Keratinocyte (primary cell): ENCODE measurements around the gene CLCA4. TPM values are rescaled to one million over a fixed set of nuclear protein-coding genes. Genes with fewer than 3 reads are reported as not detected.

Experiments
- DNase-seq: peaks from one replicate; pipeline ENCODE4 v3.0.0-alpha.2; 2011; ENCODE audit warnings: low read depth, missing footprints, low spot score
- FAIRE-seq: peaks from 2 replicates; lab custom pipeline; 2011; peaks lifted over from hg19 to GRCh38; lab: Jason Lieb, UNC
- H2AFZ ChIP-seq: 2 replicates; pipeline ENCODE4 v1.6.0; 2012; ENCODE audit warnings: low read length, control low read depth, inconsistent platforms; ENCODE audit not compliant: control insufficient read depth
- H3K27ac ChIP-seq: 2 replicates; pipeline ENCODE4 v1.5.1; 2011; ENCODE audit warnings: low read length; ENCODE audit not compliant: control insufficient read depth, insufficient read depth
- H3K27me3 ChIP-seq: 3 replicates; pipeline ENCODE4 v1.6.0; 2011; ENCODE audit warnings: low read length; ENCODE audit not compliant: control insufficient read depth, insufficient read depth; ENCODE audit errors: extremely low read depth
- H3K36me3 ChIP-seq, 2 experiments: 2 replicates in 1 of 2; 3 replicates in 1 of 2; pipeline ENCODE4 v1.5.1; 2011; ENCODE audit warnings: low read length in 2 of 2, mild to moderate bottlenecking in 1 of 2; ENCODE audit not compliant: control insufficient read depth in 2 of 2, insufficient read depth in 2 of 2; ENCODE audit errors: extremely low read depth in 1 of 2
- H3K4me1 ChIP-seq: 3 replicates; pipeline ENCODE4 v1.5.1; 2011; ENCODE audit warnings: low read length; ENCODE audit not compliant: control insufficient read depth, insufficient read depth; ENCODE audit errors: extremely low read depth
- H3K4me2 ChIP-seq: 3 replicates; pipeline ENCODE4 v1.6.0; 2011; ENCODE audit warnings: low read depth, low read length; ENCODE audit not compliant: control insufficient read depth, insufficient read depth; ENCODE audit errors: extremely low read depth
- H3K4me3 ChIP-seq, 3 experiments: fragments of 200-600 bp in 1 of 3; sonication (generic) in 1 of 3; 2 replicates in 2 of 3; 3 replicates in 1 of 3; pipeline ENCODE4 v1.5.1; 2011 to 2016; ENCODE audit warnings: low read length in 3 of 3, mild to moderate bottlenecking in 3 of 3, control low read depth in 2 of 3, inconsistent platforms in 1 of 3, low read depth in 1 of 3, mixed read lengths in 1 of 3, mixed run types in 1 of 3, moderate library complexity in 1 of 3; ENCODE audit not compliant: control insufficient read depth in 2 of 3, insufficient read depth in 2 of 3; ENCODE audit errors: extremely low read depth in 1 of 3
- H3K79me2 ChIP-seq: 2 replicates; pipeline ENCODE4 v1.6.0; 2012; ENCODE audit warnings: low read length; ENCODE audit not compliant: control insufficient read depth, insufficient read depth
- H3K9ac ChIP-seq: 3 replicates; pipeline ENCODE4 v1.6.0; 2011; ENCODE audit warnings: low read length; ENCODE audit not compliant: control insufficient read depth, insufficient read depth; ENCODE audit errors: extremely low read depth
- H3K9me1 ChIP-seq: 3 replicates; pipeline ENCODE4 v1.6.0; 2011; ENCODE audit warnings: low read length; ENCODE audit not compliant: control insufficient read depth, insufficient read depth; ENCODE audit errors: extremely low read depth
- H3K9me3 ChIP-seq: 2 replicates; pipeline ENCODE4 v1.5.1; 2012; ENCODE audit warnings: low read depth, low read length; ENCODE audit not compliant: control insufficient read depth
- H4K20me1 ChIP-seq: 3 replicates; pipeline ENCODE4 v1.6.0; 2011; ENCODE audit warnings: low read length; ENCODE audit not compliant: control insufficient read depth, insufficient read depth; ENCODE audit errors: extremely low read depth
- CTCF ChIP-seq, 3 experiments: IDR thresholded peaks in 1 of 3; conservative IDR thresholded peaks in 1 of 3; optimal IDR thresholded peaks in 1 of 3; 2 replicates in 2 of 3; 3 replicates in 1 of 3; pipeline versions ENCODE3 to v1.5.1; 2011; ENCODE audit warnings: low read length in 3 of 3, mild to moderate bottlenecking in 3 of 3, moderate library complexity in 2 of 3, control low read depth in 1 of 3, inconsistent platforms in 1 of 3; ENCODE audit not compliant: insufficient read depth in 2 of 3; ENCODE audit errors: extremely low read depth in 1 of 3
- EZH2 ChIP-seq: IDR thresholded peaks from one replicate; pipeline ENCODE4 v1.6.1; 2012; ENCODE audit warnings: inconsistent platforms, mild to moderate bottlenecking, low read length, moderate library complexity
- dilution Hi-C: fragments of 300-500 bp; cut with MboI; formaldehyde crosslinking; loops from one replicate; pipeline ENCODE4 v1.7.0; 2020; ENCODE audit warnings: low sequenced_read_pairs; ENCODE audit not compliant: extremely low pct_ligation_motif_present
- polyA plus RNA-seq, 5 experiments: library from polyadenylated mRNA; depleted of rRNA in 3 of 5; stranded (reverse) in 3 of 5; stranded (forward) in 1 of 5; unstranded in 1 of 5; fragments of >200 nt; gene quantifications; 1 replicate in 1 of 5; 2 replicates in 3 of 5; 3 replicates in 1 of 5; pipeline versions ENCODE4 v1.2.1 to v1.2.3, GENCODE V29; 2011 to 2012; ENCODE audit warnings: missing spikeins in 2 of 5, low read depth in 1 of 5, low replicate concordance in 1 of 5

CLCA4 gene
- polyA plus RNA-seq, 1 donor (not counting 4 experiments of a cell fraction or from before 2014, with no cell fraction given) = 1.5 TPM

GRCh38 chr1:86515597-86515996 lies 31.3 kb upstream of the CLCA4 start:
- FAIRE-seq = peak; percentile 39
- no peak overlapping the region for H3K4me3 ChIP-seq
- dilution Hi-C loops = loop anchor here (25.0 kb wide), 1 partner anchor 172 kb away; no protein-coding TSS in a partner anchor
- no peaks in the 10 kb centered on the region for H3K27me3 ChIP-seq
- H2AFZ ChIP-seq = no peak overlapping the region
- TF ChIP-seq CTCF (optimal IDR thresholded peaks at IDR 0.05 in 1 of 3, IDR thresholded peaks at IDR 0.05 in 1 of 3, conservative IDR thresholded peaks at IDR 0.05 in 1 of 3; ENCODE audit: extremely low read depth in 1 of 3, insufficient read depth in 2 of 3, low read length in 3 of 3) (peak; percentile 57 to 84 (median 60)), EZH2 (no peak)
- H3K4me1 ChIP-seq = peaks cover 21% of the 10 kb centered on the region
- H3K36me3 ChIP-seq = no peaks in the 10 kb centered on the region
- no peaks in the 10 kb centered on the region for H4K20me1 ChIP-seq
- H3K9me3 ChIP-seq = no peaks in the 10 kb centered on the region
- H3K4me2 ChIP-seq = no peak overlapping the region
- no peaks in the 10 kb centered on the region for H3K79me2 ChIP-seq
- H3K9ac ChIP-seq = no peak overlapping the region
- no peak for DNase-seq
- H3K9me1 ChIP-seq = no peaks in the 10 kb centered on the region
- no peak overlapping the region for H3K27ac ChIP-seq

DNA sequence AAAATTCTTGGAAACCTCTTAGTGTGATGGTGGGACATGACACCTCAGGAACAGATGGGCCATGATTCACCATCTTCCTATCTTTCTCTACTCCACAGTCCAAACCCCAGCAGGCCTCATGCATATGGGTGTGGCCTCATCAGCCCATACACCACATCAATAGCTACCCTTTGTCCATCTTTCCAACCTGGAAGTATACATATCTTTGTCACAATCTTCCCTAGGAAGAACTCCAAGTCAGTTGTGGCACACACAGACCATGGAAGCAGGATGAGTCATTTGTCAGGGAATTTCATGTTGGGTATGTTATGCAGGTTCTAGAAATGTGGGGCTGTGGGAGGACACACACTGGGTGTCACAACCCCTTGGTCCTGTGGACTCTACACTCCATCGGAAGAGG lies 30.5 kb upstream of the CLCA4 start:
- Histone ChIP-seq H2AFZ (no peak overlapping the region), H3K4me3 (no peak overlapping the region), H3K79me2 (no peaks in the 10 kb centered on the region), H3K9ac (no peak overlapping the region), H3K4me1 (peaks cover 21% of the 10 kb centered on the region), H3K4me2 (no peak overlapping the region), H3K9me3 (no peaks in the 10 kb centered on the region), H3K9me1 (no peaks in the 10 kb centered on the region), H3K27ac (no peak overlapping the region), H3K27me3 (no peaks in the 10 kb centered on the region), H4K20me1 (no peaks in the 10 kb centered on the region), H3K36me3 (no peaks in the 10 kb centered on the region)
- TF ChIP-seq EZH2 (no peak), CTCF (optimal IDR thresholded peaks at IDR 0.05 in 1 of 3, IDR thresholded peaks at IDR 0.05 in 1 of 3, conservative IDR thresholded peaks at IDR 0.05 in 1 of 3; ENCODE audit: extremely low read depth in 1 of 3, insufficient read depth in 2 of 3, low read length in 3 of 3) (no peak)
- FAIRE-seq (peak; percentile 23), DNase-seq (peak; percentile 19)
- dilution Hi-C loops = loop anchor here (25.0 kb wide), 1 partner anchor 171 kb away; no protein-coding TSS in a partner anchor
